Gastrocnemius medialis (tissue), 4 donors: ENCODE results near the gene AGAP1. TPM values are rescaled to one million over a fixed set of nuclear protein-coding genes. Genes with fewer than 3 reads are reported as not detected.

Experiments used
- ATAC-seq, 2 donors: fragments of 150-250 bp; one replicate each; pipeline ENCODE4 v1.9.1; 2016
- DNase-seq, 2 donors: peaks; one replicate each; pipeline ENCODE4 v3.0.0-alpha.2; 2019
- H3K27ac ChIP-seq, 4 donors: fragments of 200-600 bp; sonication (generic); 1 replicate in 1 of 4; 2 replicates in 3 of 4; pipeline ENCODE4 v1.5.1; 2016 to 2018; ENCODE audit warnings: mild to moderate bottlenecking in 2 of 4, moderate library complexity in 1 of 4
- H3K27me3 ChIP-seq, 3 donors: fragments of 200-600 bp; sonication (generic) in 2 of 3; 1 replicate in 1 of 3; 2 replicates in 2 of 3; pipeline versions ENCODE4 v1.5.1 to v1.6.0; 2016 to 2019; ENCODE audit warnings: mild to moderate bottlenecking in 1 of 3, moderate library complexity in 1 of 3
- H3K36me3 ChIP-seq, 2 donors: fragments of 200-600 bp; sonication (generic) in 1 of 2; one replicate each; pipeline ENCODE4 v1.5.1; 2017 to 2018
- H3K4me1 ChIP-seq, 2 donors: fragments of 200-600 bp; sonication (generic) in 1 of 2; one replicate each; pipeline ENCODE4 v1.5.1; 2016 to 2017; ENCODE audit warnings: mild to moderate bottlenecking in 2 of 2
- H3K4me3 ChIP-seq, 4 donors: fragments of 200-600 bp; sonication (generic) in 3 of 4; 1 replicate in 1 of 4; 2 replicates in 3 of 4; pipeline ENCODE4 v1.5.1; 2016 to 2019; ENCODE audit warnings: mild to moderate bottlenecking in 2 of 4
- H3K9me3 ChIP-seq, 3 donors: fragments of 200-600 bp; sonication (generic) in 2 of 3; 1 replicate in 1 of 3; 2 replicates in 2 of 3; pipeline ENCODE4 v1.5.1; 2016 to 2019
- CTCF ChIP-seq, 5 experiments: fragments of 450-650 bp in 3 of 5; fragments of 200-600 bp in 2 of 5; sonication (generic) in 2 of 5; IDR thresholded peaks in 4 of 5; conservative IDR thresholded peaks in 1 of 5; 1 replicate in 4 of 5; 2 replicates in 1 of 5; pipeline ENCODE4 v1.5.1; 2016 to 2019; ENCODE audit warnings: antibody characterized with exemption in 5 of 5, mild to moderate bottlenecking in 3 of 5, moderate library complexity in 3 of 5
- POLR2A ChIP-seq, 2 donors: fragments of 450-650 bp; IDR thresholded peaks; one replicate each; pipeline ENCODE4 v1.6.1; 2017; ENCODE audit warnings: antibody characterized with exemption in 2 of 2, mild to moderate bottlenecking in 2 of 2, moderate library complexity in 2 of 2
- in situ Hi-C, 4 donors: fragments of 200-750 bp; cut with MboI; loops; one replicate each; pipeline versions ENCODE4 v1.15.0 to v1.8.0; 2017; ENCODE audit warnings: low sequenced_read_pairs in 4 of 4
- intact Hi-C: fragments of 100-400 bp; cut with DNase I; formaldehyde crosslinking; loops from one replicate; pipeline ENCODE4 v1.15.1; 2023; ENCODE audit warnings: low total_unique reads
- total RNA-seq, 4 donors: library from RNA; depleted of rRNA; stranded (reverse); fragments of >200 nt; gene quantifications; one replicate each; pipeline versions ENCODE4 v1.1.0 to v1.2.3, GENCODE V29; 2016

The AGAP1 gene
- total RNA-seq, 4 donors from 2014 or later, result 8.5 to 26.8 (median 14.4) TPM

GRCh38 chr2:235570256-235570655 lies 76.4 kb downstream of the AGAP1 start:
- H3K9me3 ChIP-seq, result no peaks in the 10 kb centered on the region

DNA sequence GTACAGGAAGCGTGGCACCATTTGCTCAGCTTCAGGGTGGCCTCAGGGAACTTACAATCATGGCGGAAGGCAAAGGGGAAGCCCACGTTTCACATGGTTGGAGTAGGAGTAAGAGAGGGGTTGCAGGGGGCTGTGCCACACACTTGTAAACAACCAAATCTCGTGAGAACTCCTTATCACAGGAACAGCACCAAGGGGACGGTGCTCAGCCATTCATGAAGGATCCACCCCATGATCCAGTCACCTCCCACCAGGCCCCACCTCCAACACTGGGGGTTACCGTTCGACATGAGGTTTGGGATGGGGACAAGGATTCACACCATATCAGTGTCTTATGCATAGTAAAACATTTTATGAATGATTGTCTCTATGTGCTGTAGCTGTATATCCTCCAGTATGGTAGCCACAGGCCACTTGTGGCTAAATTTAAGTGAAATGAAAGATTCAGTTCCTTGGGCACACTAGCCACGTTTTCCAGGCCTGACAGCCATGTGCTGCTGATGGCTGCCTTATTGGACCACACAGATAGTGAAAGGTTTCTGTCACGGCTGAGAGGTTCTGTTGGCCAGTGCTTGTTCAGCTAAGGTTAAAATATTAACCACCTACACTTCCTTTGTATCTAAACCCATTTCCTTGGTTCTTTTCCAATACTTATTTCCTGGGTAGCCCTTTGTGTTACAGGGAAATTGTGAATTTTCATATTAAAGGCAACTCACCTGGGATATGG lies 77.3 kb downstream of the AGAP1 start:
- Histone ChIP-seq H3K36me3 (no peaks in the 10 kb centered on the region), H3K27ac (no peak overlapping the region), H3K9me3 (no peaks in the 10 kb centered on the region), H3K4me1 (peaks cover 6 to 16% of the 10 kb centered on the region in 2 donors), H3K27me3 (no peaks in the 10 kb centered on the region), H3K4me3 (no peak overlapping the region)
- TF ChIP-seq POLR2A (IDR thresholded peaks at IDR 0.05), result no peak
- no peak for TF ChIP-seq CTCF (IDR thresholded peaks at IDR 0.05 in 4 of 5, conservative IDR thresholded peaks at IDR 0.05 in 1 of 5)
- intact Hi-C loops, result no loop called here
- in situ Hi-C loops, result no loop called here
- ATAC-seq, result no peak
- DNase-seq, result no peak

More at GRCh38 chr2:235570256-235570655, 76.4 kb downstream of the AGAP1 start:
- Histone ChIP-seq H3K4me3 (no peak overlapping the region), H3K36me3 (no peaks in the 10 kb centered on the region), H3K27me3 (no peaks in the 10 kb centered on the region), H3K27ac (no peak overlapping the region), H3K4me1 (peaks cover 3 to 16% of the 10 kb centered on the region in 2 donors)
- ATAC-seq (no peak), DNase-seq (no peak)
- intact Hi-C loops, result no loop called here
- in situ Hi-C loops, result no loop called here
- TF ChIP-seq CTCF (IDR thresholded peaks at IDR 0.05 in 4 of 5, conservative IDR thresholded peaks at IDR 0.05 in 1 of 5), result no peak
- no peak for TF ChIP-seq POLR2A (IDR thresholded peaks at IDR 0.05)

DNA sequence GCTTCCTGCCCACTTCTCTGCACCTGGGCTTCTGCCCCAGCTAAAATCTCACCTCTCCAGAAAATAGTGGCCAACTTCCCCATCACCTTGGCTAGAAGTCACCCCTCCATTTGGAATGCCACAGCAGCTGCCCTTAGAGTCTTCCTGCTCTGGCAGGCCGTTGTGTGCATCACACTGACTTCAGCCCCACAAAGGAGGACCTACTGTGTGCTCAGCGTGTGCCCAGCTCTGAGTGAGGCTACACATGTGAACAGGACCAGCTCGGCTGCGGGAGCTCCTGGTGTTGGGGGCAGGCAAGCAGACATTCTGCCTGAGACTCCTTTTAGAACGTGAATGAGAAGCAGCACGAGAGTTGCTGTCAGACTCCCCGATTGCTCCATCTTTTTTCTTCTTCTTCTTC lies 78.7 kb downstream of the AGAP1 start:
- no peaks in the 10 kb centered on the region for H3K9me3 ChIP-seq
- intact Hi-C loops, result no loop called here
- no peak for DNase-seq

GRCh38 chr2:235573331-235574221 lies 79.7 kb downstream of the AGAP1 start:
- Histone ChIP-seq H3K36me3 (no peaks in the 10 kb centered on the region), H3K27me3 (no peaks in the 10 kb centered on the region), H3K9me3 (no peaks in the 10 kb centered on the region), H3K4me1 (peaks cover 18 to 20% of the 10 kb centered on the region in 2 donors), H3K27ac (no peak overlapping the region), H3K4me3 (no peak overlapping the region)
- TF ChIP-seq POLR2A (IDR thresholded peaks at IDR 0.05) (no peak), CTCF (IDR thresholded peaks at IDR 0.05 in 4 of 5, conservative IDR thresholded peaks at IDR 0.05 in 1 of 5) (no peak)
- no peak for ATAC-seq
- DNase-seq, result no peak
- in situ Hi-C loops (no loop called here), intact Hi-C loops (no loop called here)

More for the DNA sequence above, 78.7 kb downstream of the AGAP1 start:
- H3K27ac ChIP-seq, result no peak overlapping the region
- H3K36me3 ChIP-seq, result no peaks in the 10 kb centered on the region
- H3K4me3 ChIP-seq, result no peak overlapping the region
- H3K27me3 ChIP-seq, result no peaks in the 10 kb centered on the region
- H3K4me1 ChIP-seq, result peaks cover 15% of the 10 kb centered on the region in 2 donors
- TF ChIP-seq CTCF (IDR thresholded peaks at IDR 0.05 in 4 of 5, conservative IDR thresholded peaks at IDR 0.05 in 1 of 5), result no peak
- no peak for TF ChIP-seq POLR2A (IDR thresholded peaks at IDR 0.05)
- in situ Hi-C loops, result no loop called here
- no peak for ATAC-seq
